ENCODE data around the gene KIRREL1.

Gene KIRREL1

GRCh38 chr1:158067662-158068061, 74.2 kb downstream of the KIRREL1 start:
- no peak for DNase-seq (ENCODE audit: low spot score)

GRCh38 chr1:158068918-158069317, 75.5 kb downstream of the KIRREL1 start:
- DNase-seq (ENCODE audit: low spot score) = no peak
- FAIRE-seq = peak; percentile 32

More at GRCh38 chr1:158067662-158068061, 74.2 kb downstream of the KIRREL1 start:
- FAIRE-seq = no peak

- FAIRE-seq = no peak
- DNase-seq (ENCODE audit: low spot score) = no peak
These were observed 77.7 kb downstream of the KIRREL1 start for GRCh38 chr1:158071138-158071537.

- FAIRE-seq (no peak), DNase-seq (ENCODE audit: low spot score) (no peak)
These were observed 81.6 kb downstream of the KIRREL1 start for GRCh38 chr1:158075078-158075477.

GRCh38 chr1:158076441-158076840, 83.0 kb downstream of the KIRREL1 start:
- no peak for FAIRE-seq
- no peak for DNase-seq (ENCODE audit: low spot score)

GRCh38 chr1:158077411-158078256, 84.2 kb downstream of the KIRREL1 start:
- FAIRE-seq (no peak), DNase-seq (ENCODE audit: low spot score) (no peak)

- DNase-seq (ENCODE audit: low spot score) (no peak), FAIRE-seq (no peak)
These were observed 85.2 kb downstream of the KIRREL1 start for GRCh38 chr1:158078569-158079080.

- DNase-seq (ENCODE audit: low spot score) (no peak), FAIRE-seq (no peak)
These were observed 86.6 kb downstream of the KIRREL1 start for GRCh38 chr1:158080066-158080465.

GRCh38 chr1:158084336-158084735, 90.9 kb downstream of the KIRREL1 start:
- no peak for DNase-seq (ENCODE audit: low spot score)
- no peak for FAIRE-seq

- DNase-seq (ENCODE audit: low spot score) (no peak), FAIRE-seq (no peak)
These were observed 91.3 kb downstream of the KIRREL1 start for GRCh38 chr1:158084747-158085146.

- FAIRE-seq (no peak), DNase-seq (ENCODE audit: low spot score) (peak; percentile 73)
These were observed 94.0 kb downstream of the KIRREL1 start for GRCh38 chr1:158087320-158087927.

- no peak for DNase-seq (ENCODE audit: low spot score)
- no peak for FAIRE-seq
These were observed 96.0 kb downstream of the KIRREL1 start for GRCh38 chr1:158089476-158089875.

GRCh38 chr1:158089925-158090637, 96.6 kb downstream of the KIRREL1 start:
- DNase-seq (ENCODE audit: low spot score) (no peak), FAIRE-seq (no peak)

GRCh38 chr1:158093376-158093775, 99.9 kb downstream of the KIRREL1 start:
- no peak for DNase-seq (ENCODE audit: low spot score)
- FAIRE-seq = no peak

- FAIRE-seq = no peak
These were observed 101.1 kb downstream of the KIRREL1 start for GRCh38 chr1:158094571-158094970.

GRCh38 chr1:158095737-158096335, 102.4 kb downstream of the KIRREL1 start:
- DNase-seq (ENCODE audit: low spot score) (peak; percentile 56), FAIRE-seq (no peak)

More at GRCh38 chr1:158094571-158094970, 101.1 kb downstream of the KIRREL1 start:
- DNase-seq (ENCODE audit: low spot score) = no peak

GRCh38 chr1:158098256-158098655, 104.8 kb downstream of the KIRREL1 start:
- DNase-seq (ENCODE audit: low spot score) = no peak
- FAIRE-seq = no peak

- no peak for DNase-seq (ENCODE audit: low spot score)
- FAIRE-seq = no peak
These were observed 105.7 kb downstream of the KIRREL1 start for GRCh38 chr1:158099185-158099584.

GRCh38 chr1:158100498-158100897, 107.1 kb downstream of the KIRREL1 start:
- DNase-seq (ENCODE audit: low spot score) (no peak), FAIRE-seq (no peak)

GRCh38 chr1:158101455-158101854, 108.0 kb downstream of the KIRREL1 start:
- DNase-seq (ENCODE audit: low spot score) (no peak), FAIRE-seq (no peak)

- FAIRE-seq (peak; percentile 46), DNase-seq (ENCODE audit: low spot score) (peak; percentile 59)
These were observed 108.5 kb downstream of the KIRREL1 start for GRCh38 chr1:158101927-158102326.
